ENCODE data around the gene NACA2.
"Not testable (repeated sequence)": the region's sequence is repeated elsewhere in the genome, so short reads cannot be mapped to it uniquely, and the experiment has no call there.

Gene NACA2

GRCh38 chr17:61598014-61598413, 7.0 kb upstream of the NACA2 start:
- DNase-seq (ENCODE audit: low read depth), result no peak

DNA sequence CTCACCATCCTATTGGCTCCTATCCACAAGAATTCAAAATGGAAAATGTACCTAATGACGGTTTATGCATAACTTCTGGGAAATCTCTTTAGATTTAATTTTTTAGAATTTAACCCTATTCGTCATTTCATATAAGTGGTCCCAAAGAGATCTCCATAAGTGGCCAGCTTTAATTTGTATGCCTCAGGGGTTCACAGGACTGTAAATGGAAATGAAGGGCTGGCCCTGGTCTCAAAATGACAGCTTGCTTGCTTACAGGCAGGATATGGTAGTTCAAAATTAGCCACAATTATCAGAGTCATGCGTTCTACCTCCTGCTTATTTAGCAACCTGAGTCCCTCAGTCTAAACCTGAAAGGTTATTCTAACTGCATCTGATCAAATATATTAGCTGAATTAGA, 6.6 kb upstream of the NACA2 start:
- DNase-seq (ENCODE audit: low read depth), result no peak

GRCh38 chr17:61595418-61596186, 4.6 kb upstream of the NACA2 start:
- DNase-seq (ENCODE audit: low read depth), result no peak

GRCh38 chr17:61594294-61594825, 3.3 kb upstream of the NACA2 start:
- DNase-seq (ENCODE audit: low read depth), result no peak

GRCh38 chr17:61593426-61593825, 2.4 kb upstream of the NACA2 start:
- no peak for DNase-seq (ENCODE audit: low read depth)

- no peak for DNase-seq (ENCODE audit: low read depth)
Measured at GRCh38 chr17:61591930-61592329, 911 bp upstream of the NACA2 start.

- DNase-seq (ENCODE audit: low read depth), result no peak
Measured at GRCh38 chr17:61589990-61590389, 1.0 kb downstream of the NACA2 start.

DNA sequence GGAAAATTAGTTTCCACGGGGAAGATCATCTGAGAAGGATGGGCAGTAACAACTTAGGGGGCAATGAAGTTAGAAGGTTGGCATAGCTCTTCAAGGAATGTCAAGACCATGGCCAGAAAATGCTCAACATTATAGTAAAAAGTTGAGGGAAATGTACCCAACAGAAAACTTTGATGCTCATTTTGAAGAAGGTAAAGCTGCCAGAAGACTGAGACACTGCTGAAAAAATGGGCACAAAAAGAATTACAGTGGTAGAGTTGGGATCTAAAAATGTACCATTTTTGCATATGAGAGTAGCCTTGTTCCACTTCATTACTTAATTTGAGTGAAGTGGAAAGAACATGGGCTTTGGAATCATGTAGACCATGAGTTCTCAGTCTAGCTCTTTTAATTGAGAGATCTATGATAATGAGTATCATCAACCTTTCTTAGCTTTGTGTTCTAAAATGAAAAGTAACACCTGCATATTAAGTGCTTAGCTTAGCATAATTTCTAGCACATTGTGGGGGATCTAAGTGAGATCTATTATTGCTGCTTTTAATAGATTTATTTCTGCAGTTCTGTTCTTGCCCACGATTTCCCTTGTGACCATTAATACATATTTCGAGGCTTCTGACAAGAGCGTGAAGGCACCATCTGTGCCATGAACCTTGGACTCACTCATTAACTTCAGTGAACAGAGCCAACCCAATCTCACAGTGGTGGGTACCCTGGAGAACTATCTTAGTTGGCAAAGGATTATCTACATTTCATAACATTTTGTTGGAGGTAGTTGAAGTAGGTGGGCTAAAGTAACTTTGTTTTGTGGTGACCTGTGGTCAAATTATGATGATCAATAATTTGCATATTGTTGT, 3.0 kb downstream of the NACA2 start:
- DNase-seq (ENCODE audit: low read depth), result no peak

DNA sequence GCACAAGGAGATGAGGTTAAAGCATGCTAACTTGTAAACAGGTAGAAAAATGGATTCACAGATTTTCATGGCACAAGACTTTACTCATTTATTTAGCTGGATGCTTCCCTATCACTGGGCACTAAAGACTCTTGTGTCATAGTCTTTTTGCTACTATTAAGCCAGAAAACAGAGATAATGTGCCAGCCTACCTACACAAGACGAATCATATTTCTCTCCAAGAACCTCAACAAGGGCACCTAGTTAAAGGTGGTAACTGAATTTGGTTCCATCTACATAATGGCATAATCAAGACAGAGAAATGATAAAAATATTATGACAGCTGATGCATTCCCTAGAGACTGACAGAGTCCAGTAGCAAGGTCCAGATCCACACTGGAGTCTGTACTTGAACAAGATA, 3.8 kb downstream of the NACA2 start:
- DNase-seq (ENCODE audit: low read depth), result no peak

DNA sequence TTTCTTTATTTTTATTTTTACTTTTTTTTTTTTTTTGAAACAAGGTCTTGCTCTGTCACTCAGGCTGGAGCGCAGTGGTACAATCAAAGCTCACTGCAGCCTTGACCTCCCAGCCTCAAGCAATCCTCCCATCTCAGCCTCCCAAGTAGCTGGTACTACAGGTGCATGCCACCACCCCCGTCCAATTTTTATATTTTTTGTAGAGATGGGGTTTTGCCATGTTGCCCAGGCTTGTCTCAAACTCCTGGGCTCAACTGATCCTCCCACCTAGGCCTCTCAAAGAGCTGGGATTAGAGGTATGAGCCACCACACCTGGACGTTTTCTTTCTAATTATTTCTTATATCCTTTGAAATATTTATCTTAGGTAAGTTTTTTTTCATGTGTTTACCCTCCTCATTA, 4.4 kb downstream of the NACA2 start:
- not testable (repeated sequence) for DNase-seq (ENCODE audit: low read depth)

DNA sequence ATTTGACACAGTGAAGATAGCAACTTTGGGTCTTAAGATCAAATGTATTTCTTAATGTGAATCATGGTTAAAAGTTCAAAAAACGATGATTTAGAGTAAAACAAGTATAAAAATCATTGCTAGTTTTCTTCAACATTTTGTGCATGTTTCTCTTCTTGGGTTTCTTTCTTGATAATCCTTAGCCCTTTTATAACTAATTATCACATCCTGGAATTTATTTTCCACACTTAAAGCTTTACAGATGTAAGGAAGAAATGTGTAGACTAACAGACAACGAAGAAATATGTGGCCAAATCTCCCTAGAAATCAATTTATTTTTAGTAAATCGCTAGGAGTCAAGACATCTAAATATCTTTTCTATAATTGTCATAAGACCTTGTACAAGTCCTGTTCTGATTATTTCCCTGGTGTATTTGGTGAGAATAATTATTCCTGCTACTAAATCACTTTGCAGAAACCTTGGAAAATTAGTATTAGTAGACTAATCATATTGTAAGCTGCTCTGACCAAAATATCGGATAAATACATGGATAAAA, 4.9 kb downstream of the NACA2 start:
- no peak for DNase-seq (ENCODE audit: low read depth)

GRCh38 chr17:61584866-61585265, 6.2 kb downstream of the NACA2 start:
- no peak for DNase-seq (ENCODE audit: low read depth)

GRCh38 chr17:61584266-61584665, 6.8 kb downstream of the NACA2 start:
- DNase-seq (ENCODE audit: low read depth), result no peak

DNA sequence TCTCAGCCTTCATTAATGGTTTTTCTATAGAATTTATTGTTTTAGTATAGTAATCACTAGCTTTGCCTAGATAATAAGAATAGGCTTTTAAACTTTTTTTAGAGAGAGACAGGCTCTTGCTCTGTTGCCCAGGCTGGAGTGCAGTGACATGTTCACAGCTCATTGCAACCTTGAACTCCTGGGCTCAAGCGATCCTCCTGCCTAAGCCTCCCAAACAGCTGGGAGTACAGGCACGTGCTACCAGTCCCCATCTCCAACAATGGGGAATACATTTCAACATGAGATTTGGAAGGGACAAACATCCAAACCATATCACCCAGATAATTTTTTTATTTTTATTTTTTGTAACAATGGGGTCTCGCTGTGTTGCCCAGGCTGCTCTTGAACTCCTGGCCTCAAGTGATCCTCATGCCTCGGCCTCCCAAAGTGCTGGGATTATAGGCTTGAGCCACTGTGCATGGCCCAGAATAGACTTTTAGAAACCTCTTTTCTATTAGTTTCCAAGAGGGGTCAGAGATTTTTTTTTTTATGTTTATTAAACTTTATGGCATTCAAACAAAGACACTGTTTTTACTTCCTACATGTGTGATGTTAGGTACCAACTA, 7.3 kb downstream of the NACA2 start:
- no peak for DNase-seq (ENCODE audit: low read depth)

DNA sequence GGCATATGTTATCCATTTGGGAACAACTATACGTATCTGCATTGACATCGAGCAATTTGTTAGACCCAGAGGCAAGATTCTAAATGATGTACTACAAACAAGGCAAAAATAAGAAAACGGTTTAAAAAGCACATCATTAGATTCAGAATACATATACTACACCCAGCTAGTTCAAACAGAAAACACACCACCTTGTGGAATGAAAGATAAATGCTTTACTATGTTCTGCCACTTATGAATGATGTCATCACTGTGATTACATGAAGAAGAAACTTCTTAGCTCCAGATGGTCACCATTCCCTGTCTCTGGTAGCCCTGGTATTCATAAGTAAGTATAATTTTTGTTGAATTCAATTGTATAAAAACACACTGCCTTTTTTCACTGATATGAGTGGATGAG, 7.8 kb downstream of the NACA2 start:
- DNase-seq (ENCODE audit: low read depth), result no peak

DNA sequence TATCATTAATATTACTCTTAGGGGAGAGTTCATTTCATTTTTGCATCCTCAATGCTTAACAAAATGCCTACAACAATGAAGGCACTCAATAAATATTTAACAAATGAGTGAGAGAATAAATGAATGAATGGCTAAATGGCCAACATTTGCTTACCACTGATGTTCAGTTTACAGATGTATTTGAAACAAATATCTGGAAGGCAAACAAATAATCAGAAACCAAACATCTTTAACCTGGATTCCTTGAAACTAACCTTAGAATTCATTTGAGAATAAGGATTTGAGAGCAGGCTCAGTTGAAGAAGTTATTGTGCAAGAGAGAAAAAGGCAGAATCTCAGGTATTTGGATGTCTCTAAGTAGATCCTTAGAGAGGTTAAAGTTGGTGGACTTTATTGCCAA, 8.4 kb downstream of the NACA2 start:
- no peak for DNase-seq (ENCODE audit: low read depth)

GRCh38 chr17:61581611-61582349, 9.2 kb downstream of the NACA2 start:
- DNase-seq (ENCODE audit: low read depth), result no peak

- DNase-seq (ENCODE audit: low read depth), result no peak
Measured at GRCh38 chr17:61580502-61580901, 10.5 kb downstream of the NACA2 start.

DNA sequence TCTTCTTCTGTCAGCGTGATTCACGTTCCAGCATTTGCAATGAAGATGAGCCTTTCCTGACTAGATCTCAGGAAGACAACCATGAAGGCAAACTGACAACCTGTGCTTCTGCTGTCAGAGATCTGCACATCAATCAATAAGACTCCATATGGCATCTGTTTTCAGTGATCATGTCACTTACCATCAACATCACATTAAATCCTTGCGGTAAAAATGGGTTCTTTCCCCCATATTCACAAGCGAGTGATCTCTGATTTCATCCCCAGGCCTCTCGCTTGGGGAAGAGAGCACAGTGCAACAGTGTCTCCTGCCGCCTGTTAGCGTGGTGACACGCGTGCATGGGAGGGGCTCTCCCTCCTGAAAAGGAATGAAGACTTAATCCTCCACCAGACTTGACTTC, 11.1 kb downstream of the NACA2 start:
- DNase-seq (ENCODE audit: low read depth), result no peak

DNA sequence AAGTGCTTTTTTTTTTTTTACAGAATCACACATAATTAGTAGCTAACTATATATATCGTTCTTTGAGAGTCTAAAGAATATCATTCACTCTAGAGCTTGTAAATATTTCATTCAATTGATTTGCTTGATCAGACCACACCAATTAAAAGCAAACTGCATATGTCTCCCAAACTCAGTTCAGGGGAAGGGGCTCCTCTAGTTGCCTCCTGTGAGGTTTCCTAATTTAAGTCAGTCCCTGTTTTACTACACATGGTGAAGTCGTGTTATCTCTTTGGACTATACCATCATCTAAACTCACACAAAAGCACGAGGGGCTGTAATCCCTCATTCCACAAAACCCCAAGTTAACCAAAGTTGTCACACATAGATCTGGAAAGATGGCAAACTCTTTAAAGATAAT, 11.7 kb downstream of the NACA2 start:
- no peak for DNase-seq (ENCODE audit: low read depth)

DNA sequence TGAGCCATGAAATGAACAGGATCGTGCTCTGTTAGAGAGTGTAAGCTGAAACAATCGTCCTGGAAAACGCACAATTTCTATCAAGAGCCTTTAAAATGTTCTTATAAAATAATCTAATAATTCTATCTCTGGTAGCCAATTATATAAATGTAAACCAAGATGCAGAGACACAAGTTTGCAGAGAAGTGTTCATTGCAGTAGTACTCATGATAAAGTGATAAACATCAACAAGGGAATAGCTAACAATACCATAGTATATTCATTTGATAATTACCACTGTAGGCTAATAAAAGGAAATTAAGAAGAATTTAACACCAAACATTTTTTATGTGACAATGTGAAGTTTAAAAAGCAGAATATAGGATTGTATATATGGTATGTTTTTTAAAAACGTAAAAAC, 12.4 kb downstream of the NACA2 start:
- no peak for DNase-seq (ENCODE audit: low read depth)

- no peak for DNase-seq (ENCODE audit: low read depth)
Measured at GRCh38 chr17:61575983-61576382, 15.0 kb downstream of the NACA2 start.
